ENCODE results near the gene ARHGAP26. TPM values are rescaled to one million over a fixed set of nuclear protein-coding genes. Genes with fewer than 3 reads are reported as not detected.

Gene ARHGAP26
- polyA plus RNA-seq, 1 donor from 2014 or later, result 1.6 TPM

- Mint-ChIP-seq H3K36me3 (peaks cover 15% of the 10 kb centered on the region), H3K4me1 (peaks cover 0 to 2% (median 0%) of the 10 kb centered on the region in 3 donors), H3K4me3 (no peak overlapping the region), H3K27me3 (no peaks in the 10 kb centered on the region), H3K27ac (no peak overlapping the region), H3K9me3 (no peaks in the 10 kb centered on the region)
Measured at GRCh38 chr5:143274952-143275351, 504.8 kb downstream of the ARHGAP26 start.

GRCh38 chr5:143275512-143276363 lies 505.6 kb downstream of the ARHGAP26 start:
- Mint-ChIP-seq H3K27me3 (no peaks in the 10 kb centered on the region), H3K27ac (no peak overlapping the region), H3K9me3 (no peaks in the 10 kb centered on the region), H3K4me3 (no peak overlapping the region), H3K4me1 (peaks cover 0 to 2% (median 0%) of the 10 kb centered on the region in 3 donors), H3K36me3 (peaks cover 16% of the 10 kb centered on the region)

GRCh38 chr5:143277536-143277935 lies 507.4 kb downstream of the ARHGAP26 start:
- H3K4me3 Mint-ChIP-seq, result no peak overlapping the region
- H3K27ac Mint-ChIP-seq, result no peak overlapping the region
- no peaks in the 10 kb centered on the region for H3K27me3 Mint-ChIP-seq
- no peaks in the 10 kb centered on the region for H3K9me3 Mint-ChIP-seq
- peaks cover 0 to 2% (median 1%) of the 10 kb centered on the region in 3 donors for H3K4me1 Mint-ChIP-seq
- H3K36me3 Mint-ChIP-seq, result peaks cover 16% of the 10 kb centered on the region

Other genes starting within 250 kb of the ARHGAP26 start
- gene FGF1, start 84.3 kb upstream of the ARHGAP26 start, polyA plus RNA-seq, result not detected

Data from IgD-negative memory B cell (primary cell).